ENCODE data around the gene NPM1.

Gene NPM1

GRCh38 chr5:171453988-171454387 lies 66.3 kb downstream of the NPM1 start:
- no peak for DNase-seq

GRCh38 chr5:171454549-171454948 lies 66.9 kb downstream of the NPM1 start:
- DNase-seq: no peak

GRCh38 chr5:171455522-171455921 lies 67.9 kb downstream of the NPM1 start:
- no peak for DNase-seq

- no peak for DNase-seq
Measured at GRCh38 chr5:171457208-171457981, 69.7 kb downstream of the NPM1 start.

GRCh38 chr5:171459839-171460238 lies 72.2 kb downstream of the NPM1 start:
- no peak for DNase-seq
